WTC11 (cell line): ENCODE data around the gene NACC2.

Experiments used
- TF ChIP-seq, protein P1 (sequence below): sonication (generic); formaldehyde crosslinking; IDR thresholded peaks from 2 replicates; pipeline ENCODE4 v1.8.1; 2022; ENCODE audit warnings: mild to moderate bottlenecking, moderate library complexity, missing genetic modification reagents
- TF ChIP-seq, protein P2 (sequence below): sonication (generic); formaldehyde crosslinking; IDR thresholded peaks from 2 replicates; pipeline ENCODE4 v1.8.0; 2023; ENCODE audit warnings: missing genetic modification reagents, mild to moderate bottlenecking, borderline replicate concordance

DNA sequence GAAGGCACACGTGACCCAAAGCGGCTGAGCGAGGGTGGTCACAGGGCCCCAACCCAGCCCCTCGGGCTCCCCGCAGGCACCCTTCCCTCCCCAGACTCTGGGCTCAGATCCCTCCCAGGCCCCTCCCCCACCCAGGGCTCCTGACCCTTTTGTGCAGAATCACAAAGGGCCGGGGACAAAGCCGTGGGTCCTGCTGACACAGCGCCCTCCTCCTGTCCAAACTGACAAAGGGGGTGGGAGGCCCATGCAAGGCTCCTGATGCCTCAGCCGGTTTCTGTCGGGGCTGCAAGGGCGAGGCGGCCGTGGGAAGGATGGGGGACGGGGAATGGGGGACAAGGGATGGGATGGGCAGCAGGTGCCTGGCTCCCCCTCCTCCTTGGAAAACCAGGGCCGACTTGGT lies 90.4 kb downstream of the NACC2 start:
- TF ChIP-seq, protein P1, sequence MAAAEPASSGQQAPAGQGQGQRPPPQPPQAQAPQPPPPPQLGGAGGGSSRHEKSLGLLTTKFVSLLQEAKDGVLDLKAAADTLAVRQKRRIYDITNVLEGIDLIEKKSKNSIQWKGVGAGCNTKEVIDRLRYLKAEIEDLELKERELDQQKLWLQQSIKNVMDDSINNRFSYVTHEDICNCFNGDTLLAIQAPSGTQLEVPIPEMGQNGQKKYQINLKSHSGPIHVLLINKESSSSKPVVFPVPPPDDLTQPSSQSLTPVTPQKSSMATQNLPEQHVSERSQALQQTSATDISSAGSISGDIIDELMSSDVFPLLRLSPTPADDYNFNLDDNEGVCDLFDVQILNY (CRISPR knock-in tag) = no peak
- TF ChIP-seq, protein P2, sequence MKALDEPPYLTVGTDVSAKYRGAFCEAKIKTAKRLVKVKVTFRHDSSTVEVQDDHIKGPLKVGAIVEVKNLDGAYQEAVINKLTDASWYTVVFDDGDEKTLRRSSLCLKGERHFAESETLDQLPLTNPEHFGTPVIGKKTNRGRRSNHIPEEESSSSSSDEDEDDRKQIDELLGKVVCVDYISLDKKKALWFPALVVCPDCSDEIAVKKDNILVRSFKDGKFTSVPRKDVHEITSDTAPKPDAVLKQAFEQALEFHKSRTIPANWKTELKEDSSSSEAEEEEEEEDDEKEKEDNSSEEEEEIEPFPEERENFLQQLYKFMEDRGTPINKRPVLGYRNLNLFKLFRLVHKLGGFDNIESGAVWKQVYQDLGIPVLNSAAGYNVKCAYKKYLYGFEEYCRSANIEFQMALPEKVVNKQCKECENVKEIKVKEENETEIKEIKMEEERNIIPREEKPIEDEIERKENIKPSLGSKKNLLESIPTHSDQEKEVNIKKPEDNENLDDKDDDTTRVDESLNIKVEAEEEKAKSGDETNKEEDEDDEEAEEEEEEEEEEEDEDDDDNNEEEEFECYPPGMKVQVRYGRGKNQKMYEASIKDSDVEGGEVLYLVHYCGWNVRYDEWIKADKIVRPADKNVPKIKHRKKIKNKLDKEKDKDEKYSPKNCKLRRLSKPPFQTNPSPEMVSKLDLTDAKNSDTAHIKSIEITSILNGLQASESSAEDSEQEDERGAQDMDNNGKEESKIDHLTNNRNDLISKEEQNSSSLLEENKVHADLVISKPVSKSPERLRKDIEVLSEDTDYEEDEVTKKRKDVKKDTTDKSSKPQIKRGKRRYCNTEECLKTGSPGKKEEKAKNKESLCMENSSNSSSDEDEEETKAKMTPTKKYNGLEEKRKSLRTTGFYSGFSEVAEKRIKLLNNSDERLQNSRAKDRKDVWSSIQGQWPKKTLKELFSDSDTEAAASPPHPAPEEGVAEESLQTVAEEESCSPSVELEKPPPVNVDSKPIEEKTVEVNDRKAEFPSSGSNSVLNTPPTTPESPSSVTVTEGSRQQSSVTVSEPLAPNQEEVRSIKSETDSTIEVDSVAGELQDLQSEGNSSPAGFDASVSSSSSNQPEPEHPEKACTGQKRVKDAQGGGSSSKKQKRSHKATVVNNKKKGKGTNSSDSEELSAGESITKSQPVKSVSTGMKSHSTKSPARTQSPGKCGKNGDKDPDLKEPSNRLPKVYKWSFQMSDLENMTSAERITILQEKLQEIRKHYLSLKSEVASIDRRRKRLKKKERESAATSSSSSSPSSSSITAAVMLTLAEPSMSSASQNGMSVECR (CRISPR knock-in tag) = no peak
